ENCODE results near the gene SARS2.

- TF ChIP-seq GATA3 (IDR thresholded peaks at IDR 0.05; ENCODE audit: low read depth, low read length) (no peak), GATA2 (IDR thresholded peaks at IDR 0.05; ENCODE audit: low read depth, low read length) (no peak)
Measured at GRCh38 chr19:38924388-38924787, 6.2 kb downstream of the SARS2 start.

Measured in SH-SY5Y (cell line).